H1 (cell line): Measurements from ENCODE around the gene SLK. TPM values are rescaled to one million over a fixed set of nuclear protein-coding genes. Genes with fewer than 3 reads are reported as not detected.

Experiments used
- CTCF ChIA-PET: fragments of 300-600 bp; sonication (Branson Sonifier 250); formaldehyde crosslinking; loops from one replicate; lab custom pipeline; 2021; ENCODE audit not compliant: partially characterized antibody; lab: Charles Lee
- POLR2A ChIA-PET: fragments of 300-600 bp; sonication (Branson Sonifier 250); formaldehyde crosslinking; loops from one replicate; lab custom pipeline; 2021; ENCODE audit warnings: inconsistent platforms; ENCODE audit not compliant: partially characterized antibody; lab: Charles Lee
- DNase-seq, 2 experiments: peaks; one replicate each; pipeline versions ENCODE4 v3.0.0 to v3.0.0-alpha.2; 2010 to 2022; ENCODE audit warnings: low spot score in 2 of 2, low read depth in 1 of 2, mixed read lengths in 1 of 2
- FAIRE-seq: peaks from 2 replicates; lab custom pipeline; 2011; peaks lifted over from hg19 to GRCh38; lab: Jason Lieb, UNC
- H2AFZ ChIP-seq: 2 replicates; pipeline ENCODE4 v1.8.1; 2012; ENCODE audit warnings: low read length, inconsistent platforms
- H2AK5ac ChIP-seq: 2 replicates; pipeline ENCODE4 v1.6.1; 2013; ENCODE audit warnings: low read depth, low read length
- H2BK120ac ChIP-seq: replicated peaks from 2 replicates; pipeline ENCODE3; 2013; ENCODE audit warnings: low read depth, low read length, inconsistent platforms
- H2BK12ac ChIP-seq: 2 replicates; pipeline ENCODE4 v1.6.1; 2013; ENCODE audit warnings: low read depth, low read length
- H2BK15ac ChIP-seq: 2 replicates; pipeline ENCODE4 v1.6.1; 2013; ENCODE audit warnings: low read length
- H2BK20ac ChIP-seq: 2 replicates; pipeline ENCODE4 v1.6.1; 2013; ENCODE audit warnings: low read length
- H2BK5ac ChIP-seq: 2 replicates; pipeline ENCODE4 v1.6.1; 2013; ENCODE audit warnings: low read depth, low read length
- H3K14ac ChIP-seq: 2 replicates; pipeline ENCODE4 v1.6.1; 2013; ENCODE audit warnings: inconsistent platforms; ENCODE audit not compliant: insufficient read length
- H3K18ac ChIP-seq: 2 replicates; pipeline ENCODE4 v1.6.1; 2013; ENCODE audit warnings: low read length; ENCODE audit errors: extremely low read depth
- H3K23ac ChIP-seq: 2 replicates; pipeline ENCODE4 v1.6.1; 2013; ENCODE audit warnings: inconsistent platforms; ENCODE audit not compliant: insufficient read length
- H3K23me2 ChIP-seq: 2 replicates; pipeline ENCODE4 v1.6.1; 2013; ENCODE audit warnings: low read depth, low read length
- H3K27ac ChIP-seq: 2 replicates; pipeline ENCODE4 v1.6.1; 2011; ENCODE audit warnings: low read depth, low read length, inconsistent platforms
- H3K27me3 ChIP-seq, 4 experiments: replicated peaks in 1 of 4; 1 replicate in 1 of 4; 2 replicates in 3 of 4; pipeline versions ENCODE4 v1.6.1 to v1.8.1; 2011 to 2013; ENCODE audit warnings: low read length in 3 of 4, mild to moderate bottlenecking in 3 of 4, inconsistent platforms in 2 of 4, mixed read lengths in 2 of 4, moderate library complexity in 1 of 4; ENCODE audit not compliant: control insufficient read depth in 3 of 4, insufficient read depth in 3 of 4; ENCODE audit errors: extremely low read depth in 1 of 4
- H3K36me3 ChIP-seq, 4 experiments: 2 replicates each; pipeline versions ENCODE4 v1.6.1 to v1.8.1; 2011 to 2013; ENCODE audit warnings: mild to moderate bottlenecking in 4 of 4, low read length in 3 of 4, moderate library complexity in 2 of 4, control low read depth in 1 of 4, inconsistent platforms in 1 of 4; ENCODE audit not compliant: insufficient read depth in 4 of 4, control insufficient read depth in 2 of 4
- H3K4ac ChIP-seq: replicated peaks from 2 replicates; pipeline ENCODE3; 2013; ENCODE audit warnings: low read length, low read depth, mixed read lengths, inconsistent platforms; ENCODE audit not compliant: insufficient read length
- H3K4me1 ChIP-seq, 4 experiments: replicated peaks in 1 of 4; 1 replicate in 1 of 4; 2 replicates in 3 of 4; pipeline versions ENCODE4 v1.6.1 to v1.8.1; 2011 to 2013; ENCODE audit warnings: low read length in 3 of 4, inconsistent platforms in 2 of 4, mixed read lengths in 1 of 4; ENCODE audit not compliant: insufficient read depth in 4 of 4, control insufficient read depth in 3 of 4
- H3K4me2 ChIP-seq, 2 experiments: 2 replicates each; pipeline versions ENCODE4 v1.6.1 to v1.8.1; 2011 to 2013; ENCODE audit warnings: low read depth in 2 of 2, low read length in 2 of 2, control low read depth in 1 of 2, inconsistent platforms in 1 of 2, mild to moderate bottlenecking in 1 of 2; ENCODE audit not compliant: insufficient read depth in 1 of 2
- H3K4me3 ChIP-seq, 4 experiments: fragments of 200-600, 300-600 bp in 1 of 4; sonication (generic), shearing (Covaris generic), sonication (Bioruptor Twin) in 1 of 4; 2 replicates each; pipeline versions ENCODE4 v1.5.1 to v1.8.1; 2011 to 2016; ENCODE audit warnings: low read length in 4 of 4, low read depth in 3 of 4, control low read depth in 2 of 4, inconsistent platforms in 2 of 4, mild to moderate bottlenecking in 2 of 4, mixed read lengths in 1 of 4, moderate library complexity in 1 of 4; ENCODE audit not compliant: insufficient read depth in 2 of 4; ENCODE audit errors: extremely low read depth in 1 of 4
- H3K56ac ChIP-seq: replicated peaks from 2 replicates; pipeline ENCODE3; 2013; ENCODE audit warnings: low read depth, mild to moderate bottlenecking, mixed read lengths, low read length, inconsistent platforms; ENCODE audit not compliant: insufficient read length
- H3K79me1 ChIP-seq: 2 replicates; pipeline ENCODE4 v1.6.1; 2013; ENCODE audit warnings: low read depth, low read length, control low read depth
- H3K79me2 ChIP-seq, 2 experiments: 2 replicates each; pipeline versions ENCODE4 v1.6.1 to v1.8.1; 2012 to 2013; ENCODE audit warnings: low read length in 2 of 2, mild to moderate bottlenecking in 2 of 2, inconsistent platforms in 1 of 2; ENCODE audit not compliant: insufficient read depth in 2 of 2, control insufficient read depth in 1 of 2
- H3K9ac ChIP-seq, 4 experiments: replicated peaks in 1 of 4; 1 replicate in 1 of 4; 2 replicates in 3 of 4; pipeline versions ENCODE4 v1.6.1 to v1.8.1; 2011 to 2013; ENCODE audit warnings: low read depth in 3 of 4, low read length in 3 of 4, control low read depth in 2 of 4, mild to moderate bottlenecking in 2 of 4, moderate library complexity in 2 of 4, inconsistent platforms in 1 of 4; ENCODE audit errors: extremely low read depth in 1 of 4
- H3K9me3 ChIP-seq, 2 experiments: 2 replicates each; pipeline versions ENCODE4 v1.6.1 to v1.8.1; 2012 to 2013; ENCODE audit warnings: mild to moderate bottlenecking in 2 of 2, moderate library complexity in 2 of 2, control low read depth in 1 of 2, inconsistent platforms in 1 of 2, low read depth in 1 of 2, low read length in 1 of 2, mixed read lengths in 1 of 2; ENCODE audit not compliant: insufficient read depth in 2 of 2
- H4K20me1 ChIP-seq, 2 experiments: replicated peaks in 1 of 2; 2 replicates each; pipeline versions ENCODE3 to v1.8.1; 2011 to 2013; ENCODE audit warnings: inconsistent platforms in 2 of 2, low read length in 2 of 2, mild to moderate bottlenecking in 1 of 2; ENCODE audit not compliant: insufficient read depth in 2 of 2, control insufficient read depth in 1 of 2
- H4K5ac ChIP-seq: 2 replicates; pipeline ENCODE4 v1.6.1; 2013; ENCODE audit warnings: low read length, low read depth, mixed read lengths, inconsistent platforms; ENCODE audit not compliant: insufficient read length
- H4K8ac ChIP-seq: 2 replicates; pipeline ENCODE4 v1.8.0; 2013; ENCODE audit warnings: mild to moderate bottlenecking, moderate library complexity, low read length, inconsistent platforms; ENCODE audit not compliant: insufficient read depth; ENCODE audit errors: extremely low read depth
- H4K91ac ChIP-seq: replicated peaks from 2 replicates; pipeline ENCODE3; 2013; ENCODE audit warnings: low read length, mixed read lengths, inconsistent platforms; ENCODE audit not compliant: insufficient read length
- BCL11A ChIP-seq, 2 experiments: IDR thresholded peaks; one replicate each; pipeline ENCODE4 v1.6.1; 2011; ENCODE audit warnings: low read depth in 2 of 2, low read length in 2 of 2, mild to moderate bottlenecking in 2 of 2
- CBX8 ChIP-seq: fragments of 300-800, 300-1000 bp; sonication (generic); IDR thresholded peaks from 2 replicates; pipeline ENCODE4 v1.7.1; 2016; ENCODE audit warnings: low read depth, low read length, borderline replicate concordance
- CTBP2 ChIP-seq: IDR thresholded peaks from 2 replicates; pipeline ENCODE4 v1.7.0; 2011; ENCODE audit warnings: borderline replicate concordance, mild to moderate bottlenecking, moderate library complexity, mixed read lengths, low read length; ENCODE audit not compliant: insufficient read depth, insufficient read length
- EP300 ChIP-seq, 2 experiments: IDR thresholded peaks; 1 replicate in 1 of 2; 2 replicates in 1 of 2; pipeline ENCODE4 v1.6.1; 2011 to 2012; ENCODE audit warnings: low read depth in 2 of 2, low read length in 2 of 2, mild to moderate bottlenecking in 2 of 2, borderline replicate concordance in 1 of 2, inconsistent platforms in 1 of 2, moderate library complexity in 1 of 2
- JUND ChIP-seq: IDR thresholded peaks from 2 replicates; pipeline ENCODE4 v1.6.1; 2011; ENCODE audit warnings: mild to moderate bottlenecking, improper control_type of control experiment, low read length
- SP1 ChIP-seq: IDR thresholded peaks from 2 replicates; pipeline ENCODE4 v1.6.1; 2011; ENCODE audit warnings: low read depth, low read length
- USF2 ChIP-seq: IDR thresholded peaks from 2 replicates; pipeline ENCODE4 v1.6.1; 2011; ENCODE audit warnings: low read length, improper control_type of control experiment
- WGBS, 2 experiments: shearing (Covaris generic) in 1 of 2; methylation state at CpG; one replicate each; pipeline versions ENCODE4 v1.1.6 to v1.1.7; 2013 to 2015; ENCODE audit warnings: low lambda C conversion rate in 2 of 2, mixed read lengths in 2 of 2, inconsistent platforms in 1 of 2, low coverage in 1 of 2, missing lambda C conversion rate in 1 of 2; ENCODE audit not compliant: insufficient replicate concordance in 2 of 2, insufficient coverage in 1 of 2, insufficient read length in 1 of 2; ENCODE audit errors: extremely low coverage in 1 of 2, missing lambda C conversion rate in 1 of 2; 5-methylcytosine and 5-hydroxymethylcytosine counted together
- polyA plus RNA-seq, 7 experiments: library from polyadenylated mRNA; depleted of rRNA in 3 of 7; stranded (reverse) in 5 of 7; unstranded in 2 of 7; fragments of >200 nt in 5 of 7; fragments of 200-250 nt in 2 of 7; gene quantifications; 1 replicate in 5 of 7; 2 replicates in 1 of 7; 4 replicates in 1 of 7; pipeline versions ENCODE4 v1.2.1 to v1.2.3, GENCODE V29; 2011 to 2013; ENCODE audit warnings: missing spikeins in 2 of 7, mixed read lengths in 2 of 7
- total RNA-seq: library from RNA; stranded (reverse); fragmentation: NEBNext Ultra II Directional; extraction: Animal tissue kit (Norgen Biotek cat#: 25700); gene quantifications from 2 replicates; pipeline ENCODE4 v1.2.1, GENCODE V29; 2021

Gene SLK
- total and polyA plus RNA-seq, 2 of the 8 experiments (the other 6 are each of a cell fraction or from before 2014, with no cell fraction given) = 2.7 to 18.3 TPM

- TF ChIP-seq CTBP2 (no peak), JUND (no peak), USF2 (no peak), BCL11A (IDR thresholded peaks at IDR 0.05; ENCODE audit: low read depth in 2 of 2, low read length in 2 of 2) (no peak), SP1 (no peak), CBX8 (no peak), EP300 (IDR thresholded peaks at IDR 0.05; ENCODE audit: borderline replicate concordance in 1 of 2, low read depth in 2 of 2, low read length in 2 of 2) (no peak)
- no peak overlapping the region for H4K91ac ChIP-seq
- H2BK5ac ChIP-seq = peak overlapping the region; percentile 16; the same call in 1 of the 2 replicates
- H3K56ac ChIP-seq = no peak overlapping the region
- no peak overlapping the region for H2BK120ac ChIP-seq
- H2BK20ac ChIP-seq = no peak overlapping the region
- H3K18ac ChIP-seq = no peak overlapping the region
- H3K9ac ChIP-seq = no peak overlapping the region
- no peaks in the 10 kb centered on the region for H3K79me1 ChIP-seq
- H3K4ac ChIP-seq = no peak overlapping the region
- H2AK5ac ChIP-seq = no peak overlapping the region
- no peak overlapping the region for H4K5ac ChIP-seq
- POLR2A ChIA-PET = no interaction called here
- H3K14ac ChIP-seq = no peak overlapping the region
- H3K27me3 ChIP-seq = no peaks in the 10 kb centered on the region
- H4K20me1 ChIP-seq = no peaks in the 10 kb centered on the region
- no peak overlapping the region for H2BK15ac ChIP-seq
- no peak overlapping the region for H3K27ac ChIP-seq
- no peak overlapping the region for H2AFZ ChIP-seq
- CTCF ChIA-PET = interaction anchor here (1.1 kb wide), 1 partner anchor 30 kb away, joined by 3 read pairs; no protein-coding TSS in a partner anchor
- H2BK12ac ChIP-seq = no peak overlapping the region
- no peaks in the 10 kb centered on the region for H3K4me1 ChIP-seq
- no peak overlapping the region for H4K8ac ChIP-seq
- no peak for FAIRE-seq
- DNase-seq = no peak
- no peak overlapping the region for H3K4me3 ChIP-seq
- no peaks in the 10 kb centered on the region for H3K36me3 ChIP-seq
- no peaks in the 10 kb centered on the region for H3K79me2 ChIP-seq
- no peaks in the 10 kb centered on the region for H3K9me3 ChIP-seq
- 75% methylated on average over 2 of the region's 2 CpGs; no CpG with 5 or more reads in 1 of the 2 experiments for WGBS, 2 experiments
- no peak overlapping the region for H3K23ac ChIP-seq
- no peak overlapping the region for H3K4me2 ChIP-seq
- no peaks in the 10 kb centered on the region for H3K23me2 ChIP-seq
Observed at GRCh38 chr10:104052431-104052830, 85.5 kb downstream of the SLK start.
